ENCODE results near the gene ATP11A. TPM values are rescaled to one million over a fixed set of nuclear protein-coding genes. Genes with fewer than 3 reads are reported as not detected.

Gene ATP11A
- total RNA-seq, 2 experiments from 2014 or later, result 24.7 to 25.6 TPM

GRCh38 chr13:112911285-112911701, 221.5 kb downstream of the ATP11A start:
- H3K9me3 Mint-ChIP-seq, result no peaks in the 10 kb centered on the region
- DNase-seq, result no peak
- H3K27me3 Mint-ChIP-seq (ENCODE audit: low read depth), result peaks cover 3% of the 10 kb centered on the region
- CTCF ChIA-PET, result interaction anchor here (1.4 kb wide), 1 partner anchor 36 kb away, joined by 4 read pairs; no protein-coding TSS in a partner anchor
- no peak overlapping the region for H3K4me3 Mint-ChIP-seq
- no peaks in the 10 kb centered on the region for H3K4me1 Mint-ChIP-seq (ENCODE audit: low read depth)
- no peaks in the 10 kb centered on the region for H3K36me3 Mint-ChIP-seq (ENCODE audit: low read depth)
- intact Hi-C loops (cut with micrococcal nuclease), result no loop called here
- H3K27ac Mint-ChIP-seq, result no peak overlapping the region

- no peak for DNase-seq
- Mint-ChIP-seq H3K4me1 (ENCODE audit: low read depth) (no peaks in the 10 kb centered on the region), H3K9me3 (no peaks in the 10 kb centered on the region), H3K27ac (no peak overlapping the region), H3K27me3 (ENCODE audit: low read depth) (peaks cover 3% of the 10 kb centered on the region), H3K4me3 (no peak overlapping the region), H3K36me3 (ENCODE audit: low read depth) (no peaks in the 10 kb centered on the region)
- intact Hi-C loops (cut with micrococcal nuclease), result no loop called here
- CTCF ChIA-PET, result interaction anchor here (1.4 kb wide), 1 partner anchor 37 kb away, joined by 4 read pairs; no protein-coding TSS in a partner anchor
Observed at GRCh38 chr13:112911883-112912282, 222.0 kb downstream of the ATP11A start.

- CTCF ChIA-PET, result no interaction called here
- Mint-ChIP-seq H3K27me3 (ENCODE audit: low read depth) (peaks cover 3% of the 10 kb centered on the region), H3K9me3 (no peaks in the 10 kb centered on the region), H3K36me3 (ENCODE audit: low read depth) (no peaks in the 10 kb centered on the region), H3K27ac (no peak overlapping the region), H3K4me3 (no peak overlapping the region), H3K4me1 (ENCODE audit: low read depth) (no peaks in the 10 kb centered on the region)
- DNase-seq, result no peak
- intact Hi-C loops (cut with micrococcal nuclease), result no loop called here
Observed at GRCh38 chr13:112912726-112913440, 223.0 kb downstream of the ATP11A start.

- no peak for DNase-seq
- Mint-ChIP-seq H3K4me1 (ENCODE audit: low read depth) (no peaks in the 10 kb centered on the region), H3K27ac (no peak overlapping the region), H3K27me3 (ENCODE audit: low read depth) (peaks cover 4% of the 10 kb centered on the region), H3K36me3 (ENCODE audit: low read depth) (no peaks in the 10 kb centered on the region), H3K4me3 (no peak overlapping the region), H3K9me3 (no peaks in the 10 kb centered on the region)
- CTCF ChIA-PET, result no interaction called here
- intact Hi-C loops (cut with micrococcal nuclease), result no loop called here
Observed at GRCh38 chr13:112916296-112916695, 226.5 kb downstream of the ATP11A start.

- DNase-seq, result no peak
- no peaks in the 10 kb centered on the region for H3K9me3 Mint-ChIP-seq
- H3K4me1 Mint-ChIP-seq (ENCODE audit: low read depth), result no peaks in the 10 kb centered on the region
- no peaks in the 10 kb centered on the region for H3K36me3 Mint-ChIP-seq (ENCODE audit: low read depth)
- intact Hi-C loops (cut with micrococcal nuclease), result no loop called here
- CTCF ChIA-PET, result no interaction called here
- H3K27me3 Mint-ChIP-seq (ENCODE audit: low read depth), result peaks cover 2% of the 10 kb centered on the region
- H3K27ac Mint-ChIP-seq, result no peak overlapping the region
- no peak overlapping the region for H3K4me3 Mint-ChIP-seq
Observed at GRCh38 chr13:112917056-112917664, 227.3 kb downstream of the ATP11A start.

GRCh38 chr13:112917737-112918136, 227.9 kb downstream of the ATP11A start:
- Mint-ChIP-seq H3K27me3 (ENCODE audit: low read depth) (peaks cover 2% of the 10 kb centered on the region), H3K36me3 (ENCODE audit: low read depth) (no peaks in the 10 kb centered on the region), H3K27ac (no peak overlapping the region), H3K4me3 (no peak overlapping the region), H3K4me1 (ENCODE audit: low read depth) (no peaks in the 10 kb centered on the region), H3K9me3 (no peaks in the 10 kb centered on the region)
- CTCF ChIA-PET, result no interaction called here
- intact Hi-C loops (cut with micrococcal nuclease), result no loop called here
- DNase-seq, result no peak

- H3K9me3 Mint-ChIP-seq, result no peaks in the 10 kb centered on the region
- intact Hi-C loops (cut with micrococcal nuclease), result no loop called here
- no peaks in the 10 kb centered on the region for H3K36me3 Mint-ChIP-seq (ENCODE audit: low read depth)
- peaks cover 2% of the 10 kb centered on the region for H3K27me3 Mint-ChIP-seq (ENCODE audit: low read depth)
- DNase-seq, result no peak
- H3K4me1 Mint-ChIP-seq (ENCODE audit: low read depth), result no peaks in the 10 kb centered on the region
- no peak overlapping the region for H3K27ac Mint-ChIP-seq
- no peak overlapping the region for H3K4me3 Mint-ChIP-seq
- CTCF ChIA-PET, result no interaction called here
Observed at GRCh38 chr13:112918266-112918665, 228.4 kb downstream of the ATP11A start.

GRCh38 chr13:112918746-112919145, 228.9 kb downstream of the ATP11A start:
- no peak overlapping the region for H3K27ac Mint-ChIP-seq
- no peak overlapping the region for H3K4me3 Mint-ChIP-seq
- no peak for DNase-seq
- H3K27me3 Mint-ChIP-seq (ENCODE audit: low read depth), result peaks cover 2% of the 10 kb centered on the region
- no peaks in the 10 kb centered on the region for H3K9me3 Mint-ChIP-seq
- no peaks in the 10 kb centered on the region for H3K4me1 Mint-ChIP-seq (ENCODE audit: low read depth)
- CTCF ChIA-PET, result no interaction called here
- H3K36me3 Mint-ChIP-seq (ENCODE audit: low read depth), result no peaks in the 10 kb centered on the region
- intact Hi-C loops (cut with micrococcal nuclease), result no loop called here

- Mint-ChIP-seq H3K27ac (no peak overlapping the region), H3K27me3 (ENCODE audit: low read depth) (peaks cover 16% of the 10 kb centered on the region), H3K4me1 (ENCODE audit: low read depth) (no peaks in the 10 kb centered on the region), H3K36me3 (ENCODE audit: low read depth) (no peaks in the 10 kb centered on the region), H3K4me3 (no peak overlapping the region), H3K9me3 (no peaks in the 10 kb centered on the region)
- intact Hi-C loops (cut with micrococcal nuclease), result no loop called here
- CTCF ChIA-PET, result no interaction called here
- DNase-seq, result no peak
Observed at GRCh38 chr13:112923962-112924361, 234.1 kb downstream of the ATP11A start.

GRCh38 chr13:112924365-112924764, 234.5 kb downstream of the ATP11A start:
- Mint-ChIP-seq H3K27me3 (ENCODE audit: low read depth) (peaks cover 20% of the 10 kb centered on the region), H3K9me3 (no peaks in the 10 kb centered on the region), H3K4me1 (ENCODE audit: low read depth) (no peaks in the 10 kb centered on the region), H3K27ac (no peak overlapping the region), H3K36me3 (ENCODE audit: low read depth) (no peaks in the 10 kb centered on the region), H3K4me3 (no peak overlapping the region)
- intact Hi-C loops (cut with micrococcal nuclease), result no loop called here
- CTCF ChIA-PET, result no interaction called here
- no peak for DNase-seq

GRCh38 chr13:112926003-112926402, 236.2 kb downstream of the ATP11A start:
- CTCF ChIA-PET, result no interaction called here
- H3K27ac Mint-ChIP-seq, result no peak overlapping the region
- DNase-seq, result no peak
- no peaks in the 10 kb centered on the region for H3K36me3 Mint-ChIP-seq (ENCODE audit: low read depth)
- peaks cover 29% of the 10 kb centered on the region for H3K27me3 Mint-ChIP-seq (ENCODE audit: low read depth)
- no peaks in the 10 kb centered on the region for H3K9me3 Mint-ChIP-seq
- H3K4me3 Mint-ChIP-seq, result no peak overlapping the region
- intact Hi-C loops (cut with micrococcal nuclease), result no loop called here
- H3K4me1 Mint-ChIP-seq (ENCODE audit: low read depth), result no peaks in the 10 kb centered on the region

- Mint-ChIP-seq H3K4me1 (ENCODE audit: low read depth) (no peaks in the 10 kb centered on the region), H3K36me3 (ENCODE audit: low read depth) (no peaks in the 10 kb centered on the region), H3K27me3 (ENCODE audit: low read depth) (peaks cover 34% of the 10 kb centered on the region), H3K9me3 (no peaks in the 10 kb centered on the region), H3K27ac (no peak overlapping the region), H3K4me3 (no peak overlapping the region)
- CTCF ChIA-PET, result no interaction called here
- intact Hi-C loops (cut with micrococcal nuclease), result no loop called here
- no peak for DNase-seq
Observed at GRCh38 chr13:112926993-112927392, 237.2 kb downstream of the ATP11A start.
